Adrenal gland (tissue), 5 donors: Measurements from ENCODE around the gene BCL2L11.

Experiments
- CTCF ChIP-seq, 6 experiments: fragments of 450-650 bp in 4 of 6; fragments of 200-600 bp in 2 of 6; sonication (generic) in 1 of 6; IDR thresholded peaks; 1 replicate in 5 of 6; 2 replicates in 1 of 6; pipeline versions ENCODE4 v1.5.1 to v1.8.0; 2016 to 2021; ENCODE audit warnings: antibody characterized with exemption in 6 of 6, mild to moderate bottlenecking in 2 of 6, moderate library complexity in 1 of 6
- POLR2A ChIP-seq, 2 donors: fragments of 450-650 bp; IDR thresholded peaks; one replicate each; pipeline ENCODE4 v1.6.1; 2017; ENCODE audit warnings: antibody characterized with exemption in 2 of 2, mild to moderate bottlenecking in 2 of 2, moderate library complexity in 1 of 2
- donor health status: DM: no; HTN: no; CAD: no.

- TF ChIP-seq POLR2A (IDR thresholded peaks at IDR 0.05) = no peak
- no peak for TF ChIP-seq CTCF (IDR thresholded peaks at IDR 0.05)
These were observed 62.0 kb downstream of the BCL2L11 start for GRCh38 chr2:111182740-111183139.
